Cardiac muscle cell (in vitro differentiated cells and primary cell): ENCODE results near the gene MTA2. TPM values are rescaled to one million over a fixed set of nuclear protein-coding genes. Genes with fewer than 3 reads are reported as not detected.

Source experiments
- DNase-seq, 2 donors: peaks; one replicate each; pipeline versions ENCODE4 v3.0.0 to v3.0.0-alpha.2; 2010 to 2017; ENCODE audit warnings: low read depth in 1 of 2, low spot score in 1 of 2
- H3K27ac ChIP-seq: fragments of 200-600 bp; sonication (generic); 2 replicates; pipeline ENCODE4 v1.5.1; 2016
- H3K27me3 ChIP-seq: fragments of 200-600 bp; sonication (generic); 2 replicates; pipeline ENCODE4 v1.6.0; 2016; ENCODE audit warnings: control low read depth
- H3K36me3 ChIP-seq: fragments of 200-600 bp; sonication (generic); 2 replicates; pipeline ENCODE4 v1.5.1; 2016; ENCODE audit warnings: control low read depth
- H3K4me1 ChIP-seq: fragments of 200-600 bp; sonication (generic); 2 replicates; pipeline ENCODE4 v1.8.1; 2017; ENCODE audit warnings: low read depth, mild to moderate bottlenecking, mixed run types
- H3K4me3 ChIP-seq: fragments of 200-600 bp; sonication (generic); 2 replicates; pipeline ENCODE4 v1.5.1; 2016; ENCODE audit warnings: mild to moderate bottlenecking
- H3K9me3 ChIP-seq: fragments of 200-600 bp; sonication (generic); 2 replicates; pipeline ENCODE4 v1.5.1; 2017; ENCODE audit warnings: low read depth, mild to moderate bottlenecking, control low read depth
- CTCF ChIP-seq: IDR thresholded peaks from 2 replicates; pipeline ENCODE4 v1.5.1; 2012; ENCODE audit warnings: low read depth, mild to moderate bottlenecking, low read length
- polyA plus RNA-seq: library from polyadenylated mRNA; unstranded; fragments of >200 nt; fragmentation: Nextera tagmentation; extraction: Ambion mirVana; gene quantifications from 2 replicates; pipeline ENCODE4 v1.2.1, GENCODE V29; 2016
- total RNA-seq: library from RNA; depleted of rRNA; stranded (reverse); fragments of >200 nt; gene quantifications from 2 replicates; pipeline ENCODE4 v1.2.3, GENCODE V29; 2016

Gene MTA2
- total and polyA plus RNA-seq, 2 experiments from 2014 or later = 22.9 to 108 TPM

DNA sequence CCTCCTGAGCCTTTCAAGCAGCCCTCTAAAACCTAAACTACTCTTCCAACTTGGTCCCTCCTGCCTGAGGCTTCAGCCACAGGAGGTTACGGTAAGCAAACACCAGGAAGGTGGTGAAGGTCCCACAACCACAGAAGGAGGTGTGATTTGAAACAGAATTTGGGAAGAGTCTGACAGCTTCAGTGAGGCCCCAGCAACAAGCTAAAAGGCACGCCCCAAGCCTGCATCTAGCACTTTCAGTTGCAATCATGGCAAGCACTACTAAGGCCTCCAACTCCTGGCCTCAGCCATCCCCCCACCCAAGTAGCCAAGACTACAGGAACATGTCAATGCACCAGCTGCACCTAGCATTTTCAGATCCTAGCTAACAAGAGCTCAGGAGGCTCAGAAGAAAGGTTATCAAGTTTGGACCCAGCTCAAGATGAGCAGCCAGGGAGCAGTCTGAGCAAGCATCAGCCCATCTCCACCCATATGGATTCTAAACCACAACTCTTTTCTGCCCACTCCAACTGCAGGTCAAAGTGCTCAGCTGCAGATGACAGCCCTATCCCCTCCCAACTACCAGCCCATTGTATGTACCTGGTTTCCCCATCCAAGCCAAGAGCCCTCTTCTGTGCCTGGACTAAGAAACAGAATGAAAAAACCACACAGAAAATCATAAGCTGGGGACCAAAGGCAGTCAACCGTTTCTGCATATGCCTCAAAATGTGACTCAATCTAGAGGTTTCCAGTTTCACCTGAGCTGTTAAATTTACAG, 44.6 kb downstream of the MTA2 start:
- no peak for TF ChIP-seq CTCF
- Histone ChIP-seq H3K9me3 (no peaks in the 10 kb centered on the region), H3K36me3 (peaks cover 15% of the 10 kb centered on the region), H3K27ac (peak overlapping the region; percentile 75), H3K4me1 (peaks cover 29% of the 10 kb centered on the region), H3K27me3 (no peaks in the 10 kb centered on the region), H3K4me3 (no peak overlapping the region)
- DNase-seq = no peak

- H3K27ac ChIP-seq = peak overlapping the region; percentile 75
- peak; percentile 87 to 94 for DNase-seq
- peaks cover 27% of the 10 kb centered on the region for H3K4me1 ChIP-seq
- H3K36me3 ChIP-seq = peaks cover 12% of the 10 kb centered on the region
- H3K27me3 ChIP-seq = no peaks in the 10 kb centered on the region
- H3K9me3 ChIP-seq = no peaks in the 10 kb centered on the region
- no peak for TF ChIP-seq CTCF
- no peak overlapping the region for H3K4me3 ChIP-seq
These were observed 45.4 kb downstream of the MTA2 start for GRCh38 chr11:62556108-62556874.

DNA sequence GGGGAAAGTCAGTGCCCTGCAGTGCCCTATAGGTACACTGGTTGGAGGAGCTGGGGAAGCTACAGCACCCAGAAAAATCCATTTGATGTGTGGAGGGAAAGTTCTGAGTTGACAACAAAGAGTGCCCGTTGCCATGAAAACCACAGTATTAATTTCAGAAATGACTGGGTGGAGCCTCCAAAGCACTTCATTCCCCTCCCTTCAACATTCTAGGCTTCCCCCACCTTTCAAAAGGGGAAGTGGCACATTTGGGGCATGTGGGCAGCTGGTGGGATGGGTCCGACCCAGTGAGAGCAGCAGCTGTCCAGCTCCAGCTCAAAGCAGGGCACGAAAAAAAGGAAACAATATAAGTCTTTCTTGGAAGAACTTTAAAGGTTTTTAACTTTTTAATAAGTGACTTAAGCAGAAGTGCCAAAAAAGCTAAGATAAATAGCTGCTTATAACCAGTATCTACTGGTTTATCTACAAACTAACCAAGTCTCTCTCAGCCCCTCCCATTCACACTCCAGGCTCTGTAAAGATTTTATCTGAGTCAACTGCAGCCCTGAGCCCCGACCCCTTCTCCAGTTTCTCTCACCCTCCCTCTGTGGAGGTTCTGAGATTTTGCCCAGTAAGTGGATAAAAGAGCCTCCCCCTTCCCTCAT, 46.1 kb downstream of the MTA2 start:
- DNase-seq = peak in 1 of 2 donors; percentile 20
- Histone ChIP-seq H3K27ac (peak overlapping the region; percentile 66), H3K4me1 (peaks cover 28% of the 10 kb centered on the region)

GRCh38 chr11:62554387-62555167, 47.1 kb downstream of the MTA2 start:
- no peak overlapping the region for H3K4me3 ChIP-seq
- peaks cover 5% of the 10 kb centered on the region for H3K36me3 ChIP-seq
- no peak overlapping the region for H3K27ac ChIP-seq
- no peaks in the 10 kb centered on the region for H3K27me3 ChIP-seq
- H3K4me1 ChIP-seq = peaks cover 25% of the 10 kb centered on the region
- no peak for TF ChIP-seq CTCF
- no peak for DNase-seq
- H3K9me3 ChIP-seq = no peaks in the 10 kb centered on the region

More for the DNA sequence above, 46.1 kb downstream of the MTA2 start:
- no peak for TF ChIP-seq CTCF
- Histone ChIP-seq H3K36me3 (peaks cover 12% of the 10 kb centered on the region), H3K9me3 (no peaks in the 10 kb centered on the region), H3K27me3 (no peaks in the 10 kb centered on the region), H3K4me3 (no peak overlapping the region)

GRCh38 chr11:62553839-62554361, 47.8 kb downstream of the MTA2 start:
- Histone ChIP-seq H3K4me3 (no peak overlapping the region), H3K27ac (peak overlapping the region; percentile 90), H3K4me1 (peaks cover 25% of the 10 kb centered on the region), H3K27me3 (no peaks in the 10 kb centered on the region), H3K9me3 (no peaks in the 10 kb centered on the region), H3K36me3 (no peaks in the 10 kb centered on the region)
- no peak for DNase-seq
- TF ChIP-seq CTCF = no peak
